ENCODE measurements around the gene DTNB.

The DTNB gene

GRCh38 chr2:25335971-25336370 lies 337.4 kb downstream of the DTNB start:
- no peak for DNase-seq

GRCh38 chr2:25335204-25335603 lies 338.2 kb downstream of the DTNB start:
- DNase-seq = no peak

- DNase-seq = no peak
These were observed 338.9 kb downstream of the DTNB start for GRCh38 chr2:25334482-25334881.

GRCh38 chr2:25333981-25334380 lies 339.4 kb downstream of the DTNB start:
- no peak for DNase-seq

GRCh38 chr2:25332571-25332970 lies 340.8 kb downstream of the DTNB start:
- DNase-seq = no peak

- no peak for DNase-seq
These were observed 341.6 kb downstream of the DTNB start for GRCh38 chr2:25331686-25332365.

GRCh38 chr2:25330937-25331336 lies 342.4 kb downstream of the DTNB start:
- DNase-seq = no peak

GRCh38 chr2:25330273-25330672 lies 343.1 kb downstream of the DTNB start:
- DNase-seq = no peak

GRCh38 chr2:25328152-25329085 lies 345.0 kb downstream of the DTNB start:
- no peak for DNase-seq
